Activated B cell treated with CpG ODN at 0.5 μM for 24 hours (primary cell): Measurements from ENCODE around the gene RAD54L2. TPM values are rescaled to one million over a fixed set of nuclear protein-coding genes. Genes with fewer than 3 reads are reported as not detected.

ENCODE experiments used
- ATAC-seq: fragments of 200-7000 bp; cut with Tn5 transposase; one replicate; pipeline ENCODE4 v1.10.0; 2021; ENCODE audit warnings: low read depth, mild to moderate bottlenecking, moderate library complexity
- CTCF ChIA-PET: fragments of 350-600 bp; sonication (Branson Sonifier 250); formaldehyde crosslinking; loops from one replicate; lab custom pipeline; 2021; ENCODE audit warnings: antibody characterized with exemption; lab: Charles Lee
- POLR2A ChIA-PET: fragments of 350-600 bp; sonication (Branson Sonifier 250); formaldehyde crosslinking; loops from one replicate; lab custom pipeline; 2021; ENCODE audit warnings: antibody characterized with exemption; lab: Charles Lee
- DNase-seq: peaks from one replicate; pipeline ENCODE4 v3.0.0; 2022
- H3K27ac Mint-ChIP-seq: one replicate; pipeline ENCODE4 v1.8.0; 2020; ENCODE audit warnings: mixed read lengths
- H3K27me3 Mint-ChIP-seq: one replicate; pipeline ENCODE4 v1.8.0; 2021; ENCODE audit warnings: mixed read lengths
- H3K36me3 Mint-ChIP-seq: one replicate; pipeline ENCODE4 v1.8.0; 2021; ENCODE audit warnings: low read depth, mixed read lengths
- H3K4me1 Mint-ChIP-seq: one replicate; pipeline ENCODE4 v1.8.0; 2021; ENCODE audit warnings: mixed read lengths
- H3K4me3 Mint-ChIP-seq: one replicate; pipeline ENCODE4 v1.8.0; 2020; ENCODE audit warnings: mild to moderate bottlenecking, mixed read lengths
- H3K9me3 Mint-ChIP-seq: one replicate; pipeline ENCODE4 v1.8.0; 2020; ENCODE audit warnings: mixed read lengths
- intact Hi-C: fragments of 100-400 bp; cut with micrococcal nuclease; formaldehyde crosslinking; loops from one replicate; pipeline ENCODE4 v1.15.1; 2024
- total RNA-seq: library from RNA; stranded (reverse); gene quantifications from 2 replicates; pipeline ENCODE4 v1.2.3, GENCODE V29; 2022
- TF ChIP-seq, protein P1 (sequence below): fragments of 200-600 bp; IDR thresholded peaks from one replicate; pipeline ENCODE4 v1.8.0; 2022; ENCODE audit warnings: antibody characterized with exemption, mild to moderate bottlenecking

The RAD54L2 gene
- total RNA-seq, 1 donor from 2014 or later: 39.3 TPM

DNA sequence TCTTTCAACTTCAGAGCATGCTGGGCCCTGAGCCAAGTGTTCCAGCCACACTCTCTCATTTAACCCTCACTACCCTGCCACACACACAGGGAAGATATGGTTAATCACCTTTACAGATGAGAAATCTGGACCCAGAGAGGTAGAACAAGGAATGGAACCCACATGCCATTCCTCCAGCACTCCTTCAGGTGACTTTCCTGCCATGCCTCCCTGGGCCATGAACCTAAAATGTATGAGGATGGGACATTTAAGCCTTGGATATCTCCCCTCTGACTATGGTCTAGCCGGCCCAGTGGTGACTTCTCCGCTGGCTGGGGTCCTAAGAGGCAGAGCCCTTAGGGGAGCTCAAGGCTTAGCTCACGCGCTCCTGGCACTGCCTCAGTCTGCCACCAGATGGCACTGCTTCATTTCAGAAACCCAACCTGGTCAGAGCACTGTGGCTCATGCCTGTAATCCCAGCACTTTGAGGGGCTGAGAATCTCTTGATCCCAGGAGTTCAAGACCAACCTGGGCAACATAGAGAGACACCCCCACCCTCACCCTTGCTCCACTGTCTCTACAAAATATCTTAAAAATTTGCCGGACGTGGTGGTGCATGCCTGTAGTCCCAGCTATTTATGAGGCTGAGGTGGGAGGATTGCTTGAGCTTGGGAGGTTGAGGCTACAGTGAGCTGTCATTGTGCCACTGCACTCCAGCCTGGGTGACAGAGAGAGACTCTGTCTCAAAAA, 36.5 kb upstream of the RAD54L2 start:
- TF ChIP-seq, protein P1, sequence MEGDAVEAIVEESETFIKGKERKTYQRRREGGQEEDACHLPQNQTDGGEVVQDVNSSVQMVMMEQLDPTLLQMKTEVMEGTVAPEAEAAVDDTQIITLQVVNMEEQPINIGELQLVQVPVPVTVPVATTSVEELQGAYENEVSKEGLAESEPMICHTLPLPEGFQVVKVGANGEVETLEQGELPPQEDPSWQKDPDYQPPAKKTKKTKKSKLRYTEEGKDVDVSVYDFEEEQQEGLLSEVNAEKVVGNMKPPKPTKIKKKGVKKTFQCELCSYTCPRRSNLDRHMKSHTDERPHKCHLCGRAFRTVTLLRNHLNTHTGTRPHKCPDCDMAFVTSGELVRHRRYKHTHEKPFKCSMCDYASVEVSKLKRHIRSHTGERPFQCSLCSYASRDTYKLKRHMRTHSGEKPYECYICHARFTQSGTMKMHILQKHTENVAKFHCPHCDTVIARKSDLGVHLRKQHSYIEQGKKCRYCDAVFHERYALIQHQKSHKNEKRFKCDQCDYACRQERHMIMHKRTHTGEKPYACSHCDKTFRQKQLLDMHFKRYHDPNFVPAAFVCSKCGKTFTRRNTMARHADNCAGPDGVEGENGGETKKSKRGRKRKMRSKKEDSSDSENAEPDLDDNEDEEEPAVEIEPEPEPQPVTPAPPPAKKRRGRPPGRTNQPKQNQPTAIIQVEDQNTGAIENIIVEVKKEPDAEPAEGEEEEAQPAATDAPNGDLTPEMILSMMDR: peak; percentile 67
- H3K36me3 Mint-ChIP-seq: peaks cover 8% of the 10 kb centered on the region
- ChIA-PET POLR2A (interaction anchor here (0.5 to 5.4 kb wide), 6 partner anchors 19 to 180 kb away, joined by 3 to 94 read pairs (median 12); partner anchors contain the start of genes RAD54L2 and TEX264), CTCF (interaction anchor here (0.6 to 6.1 kb wide), 28 partner anchors 11 to 296 kb away, joined by 3 to 114 read pairs (median 5); partner anchors contain the start of genes MANF, RAD54L2 and TEX264)
- peaks cover 20% of the 10 kb centered on the region for H3K4me1 Mint-ChIP-seq
- intact Hi-C loops: loop anchor here (1.0 to 10.0 kb wide), 8 partner anchors 19 to 1185 kb away; partner anchors contain the start of genes GNL3, PBRM1 and RAD54L2
- no peaks in the 10 kb centered on the region for H3K27me3 Mint-ChIP-seq
- H3K27ac Mint-ChIP-seq: peak overlapping the region; percentile 91
- H3K4me3 Mint-ChIP-seq: peak overlapping the region; percentile 38
- H3K9me3 Mint-ChIP-seq: no peaks in the 10 kb centered on the region
- DNase-seq (peak; percentile 76), ATAC-seq (peak; percentile 18)

DNA sequence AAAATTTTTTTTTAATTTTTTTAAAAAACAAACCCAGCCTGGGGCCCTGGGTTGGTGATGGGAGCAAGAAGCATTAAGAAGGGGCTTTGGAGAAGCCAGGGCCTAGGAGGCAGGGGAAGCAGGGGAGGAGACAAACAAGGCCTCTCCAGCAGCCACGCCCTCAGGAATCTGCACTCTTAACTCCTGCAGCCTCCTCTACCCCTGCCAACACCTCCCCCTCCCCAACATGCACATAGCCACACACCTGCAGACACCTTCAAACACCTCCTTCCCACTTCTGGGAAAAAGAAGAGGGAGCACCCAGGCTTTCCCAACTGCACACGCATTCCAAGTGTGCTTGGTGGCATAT, 36.0 kb upstream of the RAD54L2 start:
- H3K27me3 Mint-ChIP-seq: no peaks in the 10 kb centered on the region
- CTCF ChIA-PET: interaction anchor here (1.0 to 6.1 kb wide), 24 partner anchors 12 to 296 kb away, joined by 3 to 114 read pairs (median 5); partner anchors contain the start of genes MANF, RAD54L2 and TEX264
- no peak overlapping the region for H3K27ac Mint-ChIP-seq
- intact Hi-C loops: loop anchor here (1.0 to 10.0 kb wide), 8 partner anchors 19 to 1185 kb away; partner anchors contain the start of genes GNL3, PBRM1 and RAD54L2
- no peaks in the 10 kb centered on the region for H3K9me3 Mint-ChIP-seq
- H3K4me3 Mint-ChIP-seq: no peak overlapping the region
- DNase-seq: no peak
- H3K4me1 Mint-ChIP-seq: peaks cover 20% of the 10 kb centered on the region
- TF ChIP-seq, protein P1: no peak
- ATAC-seq: no peak
- POLR2A ChIA-PET: interaction anchor here (0.6 to 5.4 kb wide), 5 partner anchors 19 to 180 kb away, joined by 3 to 94 read pairs (median 17); partner anchors contain the start of genes RAD54L2 and TEX264
- H3K36me3 Mint-ChIP-seq: peaks cover 8% of the 10 kb centered on the region

DNA sequence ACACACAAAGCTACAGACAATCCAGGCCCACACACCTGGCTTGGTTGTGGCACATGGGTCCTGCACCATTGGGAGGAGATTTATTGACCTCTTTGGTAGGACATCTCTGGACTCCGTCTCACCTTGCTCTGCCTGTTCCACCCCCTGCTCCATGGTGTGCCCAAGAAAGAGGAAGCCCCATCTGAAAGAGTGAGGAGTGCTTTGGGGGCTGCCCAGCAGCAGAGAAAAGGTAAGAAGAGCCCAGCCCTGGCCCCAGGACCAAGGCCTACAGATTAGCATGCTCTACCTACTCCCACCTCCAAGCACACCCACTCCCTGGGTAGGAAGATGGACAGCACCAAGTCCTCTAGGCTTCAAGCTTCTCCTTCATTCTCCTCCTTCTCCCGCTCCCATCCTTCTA, 35.5 kb upstream of the RAD54L2 start:
- Mint-ChIP-seq H3K36me3 (peaks cover 8% of the 10 kb centered on the region), H3K4me1 (peaks cover 20% of the 10 kb centered on the region), H3K9me3 (no peaks in the 10 kb centered on the region), H3K27me3 (no peaks in the 10 kb centered on the region), H3K4me3 (no peak overlapping the region), H3K27ac (no peak overlapping the region)
- TF ChIP-seq, protein P1: no peak
- DNase-seq (no peak), ATAC-seq (no peak)
- intact Hi-C loops: loop anchor here (5.0 to 10.0 kb wide), 2 partner anchors 62 to 1184 kb away; partner anchors contain the start of genes GNL3 and PBRM1
- CTCF ChIA-PET: interaction anchor here (1.4 to 6.1 kb wide), 4 partner anchors 86 to 183 kb away, joined by 3 to 114 read pairs (median 50); partner anchors contain the start of gene TEX264
- POLR2A ChIA-PET: interaction anchor here (1.4 to 5.4 kb wide), 4 partner anchors 18 to 179 kb away, joined by 6 to 94 read pairs (median 32); partner anchors contain the start of genes RAD54L2 and TEX264

DNA sequence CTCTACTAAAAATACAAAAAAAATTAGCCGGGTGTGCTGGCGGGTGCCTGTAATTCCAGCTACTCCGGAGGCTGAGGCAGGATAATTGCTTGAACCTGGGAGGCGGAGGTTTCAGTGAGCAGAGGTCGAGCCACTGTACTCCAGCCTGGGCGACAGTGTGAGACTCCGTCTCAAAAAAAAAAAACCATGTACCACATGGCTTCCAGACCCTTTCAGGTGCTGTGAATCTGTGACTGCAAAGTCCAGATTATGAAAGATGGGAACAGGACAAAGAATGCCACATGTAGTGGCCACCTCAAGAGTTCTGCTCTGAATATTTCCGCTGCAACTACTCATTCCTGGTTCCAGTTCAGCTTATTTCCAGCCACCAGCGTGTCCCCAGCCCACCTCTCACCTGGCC, 30.3 kb upstream of the RAD54L2 start:
- no peak for ATAC-seq
- Mint-ChIP-seq H3K4me1 (peaks cover 2% of the 10 kb centered on the region), H3K4me3 (no peak overlapping the region), H3K9me3 (no peaks in the 10 kb centered on the region), H3K27ac (no peak overlapping the region), H3K27me3 (no peaks in the 10 kb centered on the region), H3K36me3 (no peaks in the 10 kb centered on the region)
- no peak for DNase-seq
- CTCF ChIA-PET: no interaction called here
- intact Hi-C loops: loop anchor here (10.0 kb wide), 1 partner anchor 57 kb away; no protein-coding TSS in a partner anchor
- POLR2A ChIA-PET: interaction anchor here (2.3 kb wide), 1 partner anchor 8 kb away, joined by 15 read pairs; the partner anchor contains the start of gene DCAF1
- TF ChIP-seq, protein P1: no peak

DNA sequence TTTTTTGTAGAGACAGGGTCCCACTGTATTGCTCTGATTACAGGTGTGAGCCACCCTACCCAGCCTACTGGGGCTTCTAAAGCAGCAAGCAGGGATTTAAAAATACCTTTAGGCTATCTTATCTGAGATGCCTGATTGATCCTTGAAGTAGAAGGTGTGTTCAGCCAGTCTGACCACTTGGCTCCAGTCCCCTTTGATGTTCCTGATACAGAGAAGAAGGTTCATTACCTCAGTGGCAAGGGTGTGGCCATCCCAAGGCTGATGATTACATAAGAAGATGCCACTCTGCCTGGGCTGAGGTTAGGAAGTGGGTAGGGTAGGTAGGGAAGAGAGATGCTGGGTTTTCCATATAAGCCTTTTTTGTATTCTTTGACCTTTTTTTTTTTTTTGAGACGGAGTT, 27.5 kb upstream of the RAD54L2 start:
- ChIA-PET CTCF (interaction anchor here (1.1 kb wide), 1 partner anchor 125 kb away, joined by 3 read pairs; no protein-coding TSS in a partner anchor), POLR2A (no interaction called here)
- Mint-ChIP-seq H3K36me3 (no peaks in the 10 kb centered on the region), H3K4me3 (no peak overlapping the region), H3K27ac (no peak overlapping the region), H3K4me1 (peaks cover 5% of the 10 kb centered on the region), H3K27me3 (no peaks in the 10 kb centered on the region), H3K9me3 (no peaks in the 10 kb centered on the region)
- intact Hi-C loops: no loop called here
- DNase-seq (no peak), ATAC-seq (no peak)
- TF ChIP-seq, protein P1: no peak
